Activated T-helper 2 cell treated with anti-CD3 and anti-CD28 coated beads, Interferon-gamma antibody, Interleukin-2, Interleukin-4, amounts not matched to agents 10 μg/mL and 5 μg/mL and 100 μg/mL, durations not matched to agents 14 hours and 24 hours and 36 hours (primary cell): ENCODE results near the gene DLX6. TPM values are rescaled to one million over a fixed set of nuclear protein-coding genes. Genes with fewer than 3 reads are reported as not detected.

Experiments used
- DNase-seq: peaks from one replicate; pipeline ENCODE4 v3.0.0; 2021; ENCODE audit warnings: low spot score
- H3K27ac Mint-ChIP-seq: one replicate; pipeline ENCODE4 v1.8.0; 2021; ENCODE audit warnings: mixed read lengths
- H3K27me3 Mint-ChIP-seq: one replicate; pipeline ENCODE4 v1.8.0; 2021; ENCODE audit warnings: low read depth, mixed read lengths
- H3K36me3 Mint-ChIP-seq: one replicate; pipeline ENCODE4 v1.8.0; 2021; ENCODE audit warnings: low read depth, mixed read lengths
- H3K4me1 Mint-ChIP-seq: one replicate; pipeline ENCODE4 v1.8.0; 2021; ENCODE audit warnings: low read depth, mixed read lengths
- H3K4me3 Mint-ChIP-seq: one replicate; pipeline ENCODE4 v1.8.0; 2021; ENCODE audit warnings: low read depth, mild to moderate bottlenecking, moderate library complexity, mixed read lengths
- H3K9me3 Mint-ChIP-seq: one replicate; pipeline ENCODE4 v1.8.0; 2021; ENCODE audit warnings: mixed read lengths
- intact Hi-C: fragments of 100-400 bp; cut with micrococcal nuclease; formaldehyde crosslinking; loops from one replicate; pipeline ENCODE4 v1.15.1; 2023
- total RNA-seq: library from RNA; stranded (reverse); gene quantifications from 2 replicates; pipeline ENCODE4 v1.2.3, GENCODE V29; 2022

Gene DLX6
- total RNA-seq, 1 donor from 2014 or later: not detected

GRCh38 chr7:96998744-96999143 is 6.6 kb upstream of the DLX6 start:
- H3K27ac Mint-ChIP-seq: no peak overlapping the region
- H3K27me3 Mint-ChIP-seq: peaks cover 94% of the 10 kb centered on the region
- peaks cover 3% of the 10 kb centered on the region for H3K36me3 Mint-ChIP-seq
- no peaks in the 10 kb centered on the region for H3K9me3 Mint-ChIP-seq
- DNase-seq: no peak
- H3K4me3 Mint-ChIP-seq: no peak overlapping the region
- H3K4me1 Mint-ChIP-seq: peaks cover 2% of the 10 kb centered on the region
- intact Hi-C loops: no loop called here

GRCh38 chr7:97001221-97001620 is 4.1 kb upstream of the DLX6 start:
- intact Hi-C loops: loop anchor here (5.0 kb wide), 1 partner anchor 731 kb away; the partner anchor contains the start of gene TAC1
- Mint-ChIP-seq H3K4me1 (peaks cover 2% of the 10 kb centered on the region), H3K27me3 (peaks cover 88% of the 10 kb centered on the region)

GRCh38 chr7:97001656-97002554 is 3.4 kb upstream of the DLX6 start:
- peaks cover 85% of the 10 kb centered on the region for H3K27me3 Mint-ChIP-seq
- peaks cover 3% of the 10 kb centered on the region for H3K36me3 Mint-ChIP-seq
- DNase-seq: no peak
- H3K27ac Mint-ChIP-seq: no peak overlapping the region
- intact Hi-C loops: loop anchor here (5.0 kb wide), 1 partner anchor 730 kb away; the partner anchor contains the start of gene TAC1
- H3K9me3 Mint-ChIP-seq: no peaks in the 10 kb centered on the region
- peaks cover 4% of the 10 kb centered on the region for H3K4me1 Mint-ChIP-seq
- no peak overlapping the region for H3K4me3 Mint-ChIP-seq

More at GRCh38 chr7:97001221-97001620, 4.1 kb upstream of the DLX6 start:
- no peak overlapping the region for H3K27ac Mint-ChIP-seq
- peaks cover 3% of the 10 kb centered on the region for H3K36me3 Mint-ChIP-seq
- H3K4me3 Mint-ChIP-seq: no peak overlapping the region
- no peaks in the 10 kb centered on the region for H3K9me3 Mint-ChIP-seq
- DNase-seq: no peak

- no peak overlapping the region for H3K27ac Mint-ChIP-seq
- H3K4me3 Mint-ChIP-seq: no peak overlapping the region
- H3K4me1 Mint-ChIP-seq: peaks cover 4% of the 10 kb centered on the region
- peaks cover 3% of the 10 kb centered on the region for H3K36me3 Mint-ChIP-seq
- intact Hi-C loops: loop anchor here (5.0 kb wide), 1 partner anchor 730 kb away; the partner anchor contains the start of gene TAC1
- H3K9me3 Mint-ChIP-seq: no peaks in the 10 kb centered on the region
- peaks cover 85% of the 10 kb centered on the region for H3K27me3 Mint-ChIP-seq
- no peak for DNase-seq
These were observed 2.6 kb upstream of the DLX6 start for GRCh38 chr7:97002555-97003261.

- Mint-ChIP-seq H3K4me1 (peaks cover 4% of the 10 kb centered on the region), H3K27ac (no peak overlapping the region), H3K4me3 (no peak overlapping the region), H3K36me3 (peaks cover 3% of the 10 kb centered on the region), H3K27me3 (peaks cover 85% of the 10 kb centered on the region), H3K9me3 (no peaks in the 10 kb centered on the region)
- no peak for DNase-seq
- intact Hi-C loops: loop anchor here (1.0 to 5.0 kb wide), 2 partner anchors 19 to 729 kb away; partner anchors contain the start of gene TAC1
These were observed 1.8 kb upstream of the DLX6 start for GRCh38 chr7:97003262-97004246.

GRCh38 chr7:97004247-97005182 is 838 bp upstream of the DLX6 start:
- H3K9me3 Mint-ChIP-seq: no peaks in the 10 kb centered on the region
- intact Hi-C loops: loop anchor here (1.0 to 5.0 kb wide), 2 partner anchors 18 to 728 kb away; partner anchors contain the start of gene TAC1
- H3K27me3 Mint-ChIP-seq: peaks cover 85% of the 10 kb centered on the region
- H3K4me3 Mint-ChIP-seq: no peak overlapping the region
- no peak for DNase-seq
- H3K4me1 Mint-ChIP-seq: peaks cover 4% of the 10 kb centered on the region
- no peak overlapping the region for H3K27ac Mint-ChIP-seq
- peaks cover 3% of the 10 kb centered on the region for H3K36me3 Mint-ChIP-seq

GRCh38 chr7:97006055-97006815 is 882 bp downstream of the DLX6 start:
- intact Hi-C loops: no loop called here
- Mint-ChIP-seq H3K27me3 (peaks cover 83% of the 10 kb centered on the region), H3K4me3 (peak overlapping the region; percentile 64), H3K27ac (no peak overlapping the region), H3K9me3 (no peaks in the 10 kb centered on the region), H3K36me3 (peaks cover 3% of the 10 kb centered on the region), H3K4me1 (peaks cover 4% of the 10 kb centered on the region)
- DNase-seq: no peak

- Mint-ChIP-seq H3K9me3 (no peaks in the 10 kb centered on the region), H3K36me3 (peaks cover 3% of the 10 kb centered on the region), H3K4me3 (peak overlapping the region; percentile 64), H3K27ac (no peak overlapping the region), H3K27me3 (peaks cover 85% of the 10 kb centered on the region), H3K4me1 (peaks cover 4% of the 10 kb centered on the region)
- intact Hi-C loops: no loop called here
- no peak for DNase-seq
These were observed 1.6 kb downstream of the DLX6 start for GRCh38 chr7:97006816-97007582.

- intact Hi-C loops: no loop called here
- H3K4me1 Mint-ChIP-seq: peaks cover 4% of the 10 kb centered on the region
- H3K9me3 Mint-ChIP-seq: no peaks in the 10 kb centered on the region
- peaks cover 3% of the 10 kb centered on the region for H3K36me3 Mint-ChIP-seq
- no peak for DNase-seq
- H3K27ac Mint-ChIP-seq: no peak overlapping the region
- H3K27me3 Mint-ChIP-seq: peaks cover 84% of the 10 kb centered on the region
- no peak overlapping the region for H3K4me3 Mint-ChIP-seq
These were observed 2.2 kb downstream of the DLX6 start for GRCh38 chr7:97007583-97007861.

- Mint-ChIP-seq H3K4me3 (no peak overlapping the region), H3K27ac (no peak overlapping the region), H3K9me3 (no peaks in the 10 kb centered on the region), H3K4me1 (peaks cover 1% of the 10 kb centered on the region), H3K36me3 (no peaks in the 10 kb centered on the region), H3K27me3 (peaks cover 83% of the 10 kb centered on the region)
- intact Hi-C loops: no loop called here
- DNase-seq: no peak
These were observed 3.0 kb downstream of the DLX6 start for GRCh38 chr7:97008275-97008917.
